Measurements from ENCODE around the gene MINDY4.

MINDY4 gene

DNA sequence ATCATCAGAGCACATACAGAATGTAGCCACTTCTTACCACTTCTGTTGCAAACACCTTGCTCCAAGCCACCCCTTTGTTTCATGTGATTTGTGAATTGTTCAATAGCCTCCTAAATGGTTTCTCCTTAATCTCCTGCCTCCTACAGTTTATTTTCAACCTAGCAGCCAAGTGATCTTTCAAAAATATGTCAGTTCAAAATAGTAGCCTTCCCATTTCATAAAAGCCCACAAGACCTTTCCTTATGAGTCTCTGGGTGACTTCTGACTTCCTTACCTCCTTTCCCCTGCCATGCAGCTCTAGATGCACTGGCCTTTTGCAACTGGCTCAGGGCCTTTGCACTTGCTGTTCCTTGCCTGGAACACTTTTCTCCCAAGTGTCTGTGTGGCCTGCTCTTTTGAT, 4.8 kb downstream of the MINDY4 start:
- DNase-seq (ENCODE audit: low read depth, low spot score) = no peak

DNA sequence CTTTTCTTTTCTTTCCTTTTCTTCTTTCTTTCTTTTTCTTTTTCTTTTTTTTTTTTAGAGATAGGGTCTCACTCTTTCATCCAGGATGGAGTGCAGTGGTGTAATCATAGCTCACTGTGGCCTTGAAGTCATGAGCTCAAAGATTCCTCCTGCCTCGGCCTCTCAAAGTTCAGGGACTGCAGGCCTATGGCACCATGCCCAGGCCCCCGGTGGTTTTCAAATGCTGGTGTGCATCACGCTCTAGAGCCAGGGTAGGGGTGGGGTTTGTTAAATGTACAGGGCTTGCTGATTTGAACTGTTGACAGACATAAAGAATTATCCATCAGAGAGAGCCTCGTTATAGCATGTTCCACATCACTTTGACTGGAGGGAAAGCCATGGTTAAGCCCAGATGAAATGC, 5.8 kb downstream of the MINDY4 start:
- DNase-seq (ENCODE audit: low read depth, low spot score) = no peak

DNA sequence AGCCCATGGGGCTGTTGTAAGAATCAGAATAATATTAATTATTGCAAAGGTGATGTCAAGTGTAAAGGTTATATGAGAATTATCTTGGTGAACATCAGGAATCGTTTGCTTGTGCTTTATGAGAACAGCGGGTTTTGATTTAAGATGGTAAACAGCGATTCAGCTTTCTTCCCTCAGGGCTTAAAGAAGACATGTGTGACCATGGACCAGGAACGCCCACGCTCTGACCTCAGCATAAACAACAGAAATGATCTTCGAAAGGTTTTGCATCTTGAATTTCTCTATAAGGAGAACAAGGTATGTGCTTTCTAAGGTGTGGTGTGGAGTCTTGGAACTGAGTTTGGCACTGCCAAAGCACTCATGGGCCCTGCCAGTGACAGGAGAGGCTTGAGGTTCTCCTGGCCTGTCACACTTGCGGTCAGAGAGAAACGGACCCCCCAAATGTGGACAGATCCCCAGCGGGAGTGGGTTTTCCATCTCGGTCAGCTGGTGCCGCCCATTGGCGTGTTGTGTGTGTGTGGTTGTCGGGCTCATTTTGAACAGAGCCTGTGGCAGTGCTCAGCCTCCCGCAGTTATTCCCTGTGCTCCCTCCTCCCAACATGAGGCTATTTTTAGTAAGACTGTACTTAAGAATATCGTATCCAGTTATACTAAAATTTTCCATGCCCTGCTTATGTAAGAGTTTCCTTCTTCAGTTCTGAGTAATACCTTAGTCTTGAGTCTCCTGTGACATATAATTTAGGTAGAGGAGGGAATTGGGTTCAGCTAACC, 7.2 kb downstream of the MINDY4 start:
- DNase-seq (ENCODE audit: low read depth, low spot score) = no peak

DNA sequence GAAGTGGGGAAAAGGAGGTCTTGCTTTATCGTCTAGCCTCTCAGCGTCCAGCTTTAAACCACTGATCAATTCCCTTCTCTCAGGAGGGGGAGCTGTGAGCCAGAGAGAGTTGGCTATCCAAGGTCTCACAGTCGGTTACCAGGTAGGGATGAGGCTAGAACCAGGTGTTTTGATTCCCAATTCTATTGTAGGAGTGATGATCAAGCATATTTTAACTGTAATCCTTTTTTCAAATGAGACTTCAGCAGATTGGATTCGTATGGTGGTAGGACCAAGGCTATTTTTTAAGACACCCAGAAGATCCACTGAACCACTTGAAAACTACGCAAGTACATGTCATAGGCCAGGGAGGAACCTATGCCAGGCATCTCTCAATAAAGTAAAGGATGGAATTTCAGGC, 8.4 kb downstream of the MINDY4 start:
- DNase-seq (ENCODE audit: low read depth, low spot score) = no peak

DNA sequence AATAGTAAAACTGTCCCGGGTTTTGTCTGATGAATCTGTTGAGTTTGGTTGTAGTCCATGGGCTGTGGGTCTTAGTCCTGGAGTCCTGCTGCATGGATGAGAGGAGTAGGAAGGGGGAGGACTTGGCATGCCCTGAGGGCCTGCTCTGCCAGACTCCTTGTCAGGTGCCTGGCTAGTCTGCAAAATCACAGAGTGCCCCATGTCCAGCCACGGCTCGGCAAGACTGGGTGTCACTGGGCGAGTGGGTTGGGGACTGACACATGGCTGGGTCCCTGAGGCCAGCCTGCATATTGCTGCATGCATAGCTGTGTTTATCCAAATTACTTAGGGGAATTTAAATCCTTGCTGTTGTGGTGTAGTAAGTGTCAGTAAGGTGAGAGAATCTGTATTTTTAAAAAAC, 9.7 kb downstream of the MINDY4 start:
- no peak for DNase-seq (ENCODE audit: low read depth, low spot score)

DNA sequence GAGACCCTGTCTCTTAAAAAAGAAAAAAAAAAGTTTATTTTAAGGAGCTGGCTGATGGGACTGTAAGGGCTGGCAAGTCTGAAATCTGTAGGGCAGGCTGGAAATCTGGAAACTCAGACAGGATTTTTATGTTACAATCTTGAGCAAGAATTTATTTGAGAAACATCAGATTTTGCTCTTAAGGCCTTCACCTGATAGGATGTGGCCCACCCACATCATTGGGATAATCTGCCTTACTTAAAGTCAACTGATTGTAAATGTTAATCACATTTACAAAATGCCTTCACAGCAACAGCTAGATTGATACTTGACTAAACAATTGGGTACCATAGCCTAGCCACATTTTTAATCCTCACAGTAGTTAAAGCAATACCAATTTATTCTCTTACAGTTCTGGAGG, 11.5 kb downstream of the MINDY4 start:
- DNase-seq (ENCODE audit: low read depth, low spot score) = no peak

DNA sequence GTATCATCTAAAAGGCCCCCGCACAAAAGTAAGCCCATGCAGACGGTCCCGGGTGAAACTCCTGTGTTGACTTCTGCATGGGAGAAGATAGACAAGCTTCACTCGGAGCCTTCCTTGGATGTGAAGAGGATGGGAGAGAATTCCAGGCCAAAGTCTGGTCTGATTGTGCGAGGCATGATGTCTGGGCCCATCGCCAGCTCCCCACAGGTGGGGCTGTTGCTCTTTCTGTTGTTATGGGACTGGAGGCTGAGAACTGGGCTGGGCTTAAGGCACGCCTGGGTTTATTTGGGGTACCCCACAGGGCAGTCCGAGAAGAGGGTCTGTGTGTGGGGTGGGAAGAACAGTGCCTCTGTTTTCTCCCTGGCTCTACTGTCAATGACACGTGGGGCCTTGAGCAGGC, 14.6 kb downstream of the MINDY4 start:
- no peak for DNase-seq (ENCODE audit: low read depth, low spot score)

DNA sequence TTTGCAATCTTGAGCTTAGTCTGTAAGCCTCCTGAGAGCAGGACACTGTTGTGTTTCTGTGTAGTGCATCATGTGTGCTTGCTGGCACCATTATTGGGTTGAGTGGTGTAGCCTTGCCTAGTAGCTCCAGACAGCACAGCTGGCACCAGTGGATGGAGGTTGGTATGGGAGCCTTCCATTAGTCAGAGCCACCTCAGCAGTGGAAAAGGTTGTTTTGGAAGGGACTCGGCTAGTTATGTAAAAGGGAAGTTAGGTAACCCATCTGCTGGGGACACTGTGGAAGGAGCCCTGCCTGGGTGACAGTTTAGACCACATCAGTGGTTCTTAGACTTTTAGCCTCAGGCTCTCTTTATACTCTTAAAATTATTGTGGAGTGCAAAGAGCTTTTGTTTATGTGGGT, 16.3 kb downstream of the MINDY4 start:
- DNase-seq (ENCODE audit: low read depth, low spot score) = no peak

DNA sequence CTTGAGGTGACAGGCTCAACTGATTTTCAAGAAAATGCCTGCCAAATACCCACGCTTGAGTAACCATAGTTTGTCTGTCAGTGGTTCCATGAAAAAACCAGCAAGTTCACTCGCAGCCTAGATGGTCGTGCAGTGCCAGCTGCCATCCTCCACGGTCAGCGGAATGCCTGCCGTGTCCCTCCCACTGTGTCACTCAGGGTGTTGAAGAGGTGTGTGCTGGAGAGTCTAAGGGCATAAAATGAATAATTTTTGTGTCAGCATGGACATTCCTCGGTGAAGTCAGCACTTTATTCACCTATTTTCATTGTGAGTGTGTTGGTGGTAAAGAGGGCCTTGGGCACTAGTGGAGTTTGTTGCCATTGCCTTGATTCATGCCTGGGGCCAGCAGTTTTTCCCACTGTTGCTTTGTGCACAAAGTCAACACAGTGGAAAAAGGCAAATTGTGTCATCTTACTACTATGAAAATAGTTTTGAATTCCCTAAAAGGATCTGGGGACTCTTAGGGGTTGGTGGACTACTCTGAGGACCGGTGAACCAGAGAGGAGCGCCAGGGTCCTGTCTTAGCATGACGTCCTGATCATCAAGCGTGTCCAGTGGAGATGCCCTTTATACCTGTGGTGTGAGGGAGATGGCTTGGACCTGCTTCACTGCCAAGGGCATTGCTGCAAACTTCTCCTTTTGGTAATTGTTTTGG, 17.6 kb downstream of the MINDY4 start:
- no peak for DNase-seq (ENCODE audit: low read depth, low spot score)

DNA sequence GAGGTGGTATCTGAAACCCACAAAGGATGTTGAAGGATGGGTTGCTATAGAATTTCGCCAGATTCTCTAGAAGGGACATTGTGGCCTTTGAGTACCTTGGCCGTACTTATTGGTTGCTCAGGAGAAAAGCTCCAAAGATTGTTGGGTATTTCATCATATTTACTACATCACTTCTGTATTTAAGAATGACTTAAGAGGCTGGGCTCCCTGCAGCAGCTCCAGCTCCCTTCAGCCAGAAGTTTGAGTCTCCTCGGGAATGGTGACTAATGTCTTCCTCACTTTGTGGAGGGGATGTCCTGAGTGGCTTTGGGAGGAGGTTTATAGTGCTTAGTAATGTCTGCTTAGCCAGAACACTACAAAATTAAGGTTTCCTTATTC, 18.1 kb downstream of the MINDY4 start:
- DNase-seq (ENCODE audit: low read depth, low spot score) = peak; percentile 51

DNA sequence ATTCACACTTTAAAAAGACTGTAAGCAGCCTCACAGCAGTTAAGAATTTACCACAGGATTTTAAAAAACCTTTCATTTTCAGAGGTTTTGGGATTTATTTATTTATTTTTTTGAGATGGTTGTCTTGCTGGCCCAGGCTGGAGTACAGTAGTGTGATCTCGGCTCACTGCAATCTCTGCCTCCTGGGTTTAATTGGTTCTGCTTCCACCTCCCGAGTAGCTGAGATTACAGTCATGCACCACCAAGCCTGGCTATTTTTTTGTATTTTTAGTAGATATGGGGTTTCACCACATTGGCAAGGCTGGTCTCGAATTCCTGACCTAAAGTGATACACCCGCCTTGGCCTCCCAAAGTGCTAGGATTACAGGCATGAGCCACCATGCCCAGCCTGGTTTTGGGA, 19.1 kb downstream of the MINDY4 start:
- DNase-seq (ENCODE audit: low read depth, low spot score) = no peak

DNA sequence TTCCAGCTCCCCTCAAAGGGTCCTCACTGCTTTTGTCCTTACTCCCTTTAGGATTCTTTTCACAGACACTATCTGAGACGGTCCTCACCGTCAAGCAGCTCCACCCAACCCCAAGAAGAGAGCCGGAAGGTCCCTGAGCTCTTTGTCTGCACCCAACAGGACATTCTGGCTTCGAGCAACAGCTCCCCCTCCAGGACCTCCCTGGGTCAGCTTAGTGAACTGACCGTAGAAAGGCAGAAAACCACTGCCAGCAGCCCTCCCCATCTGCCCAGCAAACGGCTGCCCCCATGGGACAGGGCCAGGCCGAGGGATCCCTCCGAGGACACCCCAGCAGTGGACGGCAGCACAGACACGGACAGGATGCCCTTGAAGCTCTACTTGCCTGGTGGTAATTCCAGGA, 19.9 kb downstream of the MINDY4 start:
- no peak for DNase-seq (ENCODE audit: low read depth, low spot score)

DNA sequence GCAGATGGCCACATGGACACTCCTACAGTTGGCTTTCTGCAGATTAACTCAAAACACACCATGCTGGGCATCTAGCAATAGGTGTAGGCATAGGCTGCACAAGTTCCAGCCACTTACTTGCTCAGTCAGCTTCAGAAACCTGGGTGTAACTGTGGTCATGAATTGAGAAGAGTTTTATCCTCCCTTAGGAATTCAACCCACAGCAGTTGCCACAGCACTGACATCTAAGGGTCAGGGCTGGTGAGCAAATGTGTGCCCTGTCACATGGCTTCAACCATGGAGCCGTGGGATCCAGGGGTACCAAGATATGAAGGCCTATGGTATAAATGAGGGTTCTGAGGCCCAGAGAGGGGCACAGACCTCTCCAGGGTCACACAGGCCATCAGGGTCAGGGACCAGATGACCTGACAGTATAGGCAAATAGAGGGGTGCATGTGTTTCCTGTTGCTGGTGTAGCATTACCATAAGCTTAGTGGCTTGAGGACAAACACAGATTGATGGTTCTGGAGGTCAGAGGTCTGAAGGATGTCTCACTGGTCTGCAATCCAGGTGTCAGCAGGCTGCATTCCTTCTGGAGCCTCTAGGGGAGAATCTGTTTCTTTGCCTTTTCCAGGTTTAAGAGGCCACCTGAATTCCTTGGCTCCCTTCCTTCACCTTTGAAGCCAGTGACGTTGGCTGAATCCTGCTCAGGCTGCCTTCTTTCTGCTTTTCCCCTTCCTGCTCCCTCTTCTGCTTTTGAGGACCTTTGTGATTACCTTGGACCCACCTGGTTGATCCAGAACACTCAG, 24.1 kb downstream of the MINDY4 start:
- no peak for DNase-seq (ENCODE audit: low read depth, low spot score)

DNA sequence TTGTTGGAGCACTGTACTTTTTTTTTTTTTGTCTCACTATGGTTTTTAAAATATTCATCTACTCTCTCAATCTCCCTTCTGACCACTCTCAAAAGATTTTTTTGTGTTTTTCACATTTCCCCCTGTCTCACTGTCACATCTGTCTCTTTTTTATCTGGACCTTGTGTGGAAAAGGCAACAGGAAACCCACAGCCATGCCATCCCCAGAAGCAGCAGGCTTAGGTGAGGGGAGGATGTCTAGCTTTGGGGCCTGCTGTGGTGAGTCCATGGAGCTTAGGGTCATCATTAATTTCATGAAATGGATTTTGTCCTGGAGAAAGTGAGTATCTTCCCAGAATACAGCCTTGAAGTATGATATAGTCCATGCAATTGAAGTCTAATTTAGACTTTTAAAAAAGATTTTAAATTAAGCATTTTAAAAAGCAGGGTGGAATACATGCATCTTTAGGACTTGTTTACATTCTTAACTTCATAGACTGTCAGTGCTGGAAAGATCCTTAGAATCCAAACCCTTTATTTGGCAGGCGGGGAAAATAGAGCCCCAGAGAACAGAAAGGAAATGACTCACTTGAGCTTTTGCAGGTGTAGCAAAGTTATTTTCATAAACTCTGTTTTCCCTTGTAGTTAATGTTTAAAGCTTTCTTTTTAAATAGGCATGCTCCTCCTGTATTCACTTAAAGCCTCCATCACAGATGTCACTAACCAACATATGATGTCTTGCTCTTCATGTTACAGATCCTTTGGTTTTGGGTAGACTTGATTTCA, 25.1 kb downstream of the MINDY4 start:
- DNase-seq (ENCODE audit: low read depth, low spot score) = peak; percentile 31

DNA sequence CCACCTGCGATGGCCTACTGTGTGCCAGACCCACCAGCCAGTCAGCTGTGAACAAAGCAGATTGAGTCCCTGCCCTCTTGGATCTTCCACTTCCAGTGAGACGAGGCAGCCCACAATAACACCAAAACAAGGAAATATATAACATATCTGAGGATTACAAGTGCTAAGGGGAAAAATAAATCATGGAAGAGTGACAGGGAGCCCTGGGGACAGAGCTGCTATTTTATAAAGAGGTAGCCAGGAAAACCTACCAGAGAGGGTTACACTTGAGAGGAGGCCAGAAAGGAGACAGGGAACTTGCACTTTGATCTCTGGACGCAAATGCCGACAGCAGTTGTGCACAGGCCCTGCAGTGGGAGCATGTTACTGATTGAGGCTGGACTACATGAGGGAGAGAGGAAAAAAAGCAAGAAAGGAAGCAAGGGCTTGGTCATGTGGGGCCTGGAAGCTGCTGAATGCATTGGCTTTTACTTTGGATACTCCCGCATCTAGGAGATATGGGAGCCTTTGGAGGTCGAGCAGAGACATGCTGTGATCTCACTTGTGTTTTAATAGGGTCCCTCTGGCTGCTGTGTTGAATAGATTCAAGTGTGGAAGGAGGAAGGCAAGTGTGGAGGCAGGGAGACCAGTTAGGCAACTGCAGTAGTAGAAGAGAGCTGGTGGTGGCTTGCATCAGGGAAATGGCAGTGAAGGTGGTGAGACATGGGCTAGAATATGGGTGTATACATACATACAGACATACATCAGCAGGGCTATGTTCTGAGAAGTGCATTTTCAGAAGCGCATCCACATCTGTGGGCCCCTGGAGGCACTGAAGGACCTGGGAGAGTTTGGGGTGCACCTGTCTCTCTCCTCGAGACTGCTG, 26.2 kb downstream of the MINDY4 start:
- DNase-seq (ENCODE audit: low read depth, low spot score) = no peak

DNA sequence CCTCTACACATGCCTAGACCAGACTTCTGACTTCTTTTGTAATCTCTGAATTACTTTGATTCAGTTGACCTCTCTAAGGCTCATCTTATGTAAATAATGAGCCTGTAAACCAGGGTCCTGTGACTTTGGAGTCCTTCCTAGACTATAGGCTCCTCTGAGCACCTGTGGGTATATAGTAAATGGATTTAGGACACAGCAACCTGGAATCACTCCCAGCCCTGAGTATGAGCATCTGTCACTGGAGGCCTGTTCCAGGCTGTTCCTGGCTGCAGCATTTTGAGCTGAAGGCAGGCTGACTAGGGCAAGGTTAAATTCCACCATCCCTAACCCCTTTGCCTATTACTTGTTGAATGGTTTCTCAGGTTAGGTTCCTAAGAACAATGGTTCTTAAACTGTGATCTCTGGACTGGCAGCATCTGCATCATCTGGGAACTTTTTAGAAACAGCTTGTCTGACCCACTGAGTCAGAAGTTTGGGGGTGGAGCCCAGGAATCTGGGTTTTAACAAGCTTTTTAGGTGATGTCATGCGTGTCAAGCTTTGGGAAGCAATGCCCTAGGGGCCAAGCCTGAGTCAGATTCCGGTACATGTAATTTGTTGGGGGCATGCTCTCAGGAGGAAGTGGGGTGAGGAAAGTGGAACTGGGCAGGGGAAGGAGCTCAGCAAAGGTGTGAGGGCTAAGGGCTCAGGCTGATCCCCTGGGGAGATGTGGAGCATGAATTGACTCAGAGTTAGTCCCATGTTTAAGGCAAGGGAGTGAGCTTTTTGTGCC, 28.2 kb downstream of the MINDY4 start:
- peak; percentile 64 for DNase-seq (ENCODE audit: low read depth, low spot score)

DNA sequence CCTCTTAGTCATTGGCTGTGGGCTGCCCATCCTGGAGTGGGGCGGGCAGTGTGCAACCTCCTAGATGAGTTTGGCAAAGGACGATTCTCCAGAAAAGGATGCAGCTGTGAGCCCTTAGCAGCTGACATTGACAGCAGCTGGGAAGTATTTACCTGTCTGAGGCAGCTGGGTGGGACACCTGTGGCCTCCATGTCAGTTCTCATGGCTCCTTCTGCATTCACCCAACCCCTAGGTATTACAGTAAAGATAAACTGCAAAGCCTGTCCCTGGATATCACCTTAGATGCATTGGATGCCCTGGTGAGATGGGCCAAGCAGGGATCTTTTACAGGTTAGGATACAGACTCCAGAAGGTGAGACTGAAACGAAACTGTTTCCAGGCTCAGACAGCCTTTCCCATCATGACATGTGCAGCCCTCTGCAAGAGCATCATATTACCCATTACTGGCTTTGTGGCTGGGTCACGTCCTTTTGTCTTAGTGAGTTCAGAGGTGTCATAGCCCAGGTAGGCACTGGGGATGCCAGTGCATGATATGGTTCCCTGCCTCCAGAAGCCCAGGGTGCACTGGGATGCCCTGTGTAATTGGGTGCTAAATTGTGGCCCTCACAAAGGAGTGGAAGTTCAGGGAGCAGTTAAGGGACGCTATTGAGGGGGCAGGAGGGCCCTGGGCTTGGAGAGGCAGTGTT, 28.9 kb downstream of the MINDY4 start:
- DNase-seq (ENCODE audit: low read depth, low spot score) = no peak

DNA sequence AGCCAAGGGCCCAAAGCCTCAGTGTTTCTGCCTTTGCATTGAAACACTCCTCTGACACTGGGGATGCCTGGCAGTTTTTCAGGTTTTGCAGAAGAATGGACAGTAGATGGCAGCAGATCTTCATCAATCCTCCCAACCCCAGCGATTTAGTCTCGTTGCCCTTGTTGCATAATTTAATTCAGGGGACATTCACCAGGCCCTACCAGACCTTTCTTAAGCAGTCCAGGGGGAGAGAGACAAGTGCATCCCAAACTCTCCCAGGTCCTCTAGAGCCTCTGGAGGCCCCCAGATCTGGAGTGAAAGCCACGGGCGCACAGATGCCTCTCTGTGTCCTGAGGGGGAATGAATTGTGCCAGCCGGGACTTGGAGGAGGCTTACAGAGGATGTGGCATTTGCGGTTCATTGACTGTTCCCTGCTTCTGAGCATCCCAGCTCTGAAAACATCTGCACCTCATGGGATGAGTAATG, 29.6 kb downstream of the MINDY4 start:
- DNase-seq (ENCODE audit: low read depth, low spot score) = peak; percentile 87

DNA sequence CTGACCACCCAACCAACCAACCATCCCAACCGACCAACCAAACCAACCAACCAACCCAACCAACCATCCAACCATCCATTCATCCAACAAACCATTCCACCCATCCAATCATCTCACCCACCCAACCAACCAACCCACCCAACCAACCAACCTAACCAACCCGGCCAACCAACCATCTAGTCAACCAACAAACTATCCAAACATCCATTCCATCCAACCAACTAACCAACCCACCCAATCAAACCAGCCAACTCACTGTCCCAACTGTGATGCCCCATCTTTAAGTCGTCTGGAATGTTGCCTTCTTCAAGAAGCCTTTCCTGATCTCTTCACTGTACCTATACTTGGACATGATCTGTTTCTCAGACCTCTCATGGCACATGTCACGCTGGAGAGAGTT, 31.6 kb downstream of the MINDY4 start:
- no peak for DNase-seq (ENCODE audit: low read depth, low spot score)
